Stimulated activated CD8-positive, alpha-beta memory T cell treated with anti-CD3 and anti-CD28 coated beads, Interleukin-15, amount 100 ng/mL, for 1 hour (primary cell): ENCODE measurements around the gene HTT-AS.

Source experiments
- DNase-seq: peaks from one replicate; pipeline ENCODE4 v3.0.0-alpha.2; 2020; ENCODE audit warnings: low read depth

HTT-AS gene

GRCh38 chr4:3030566-3031356 lies 43.6 kb downstream of the HTT-AS start:
- DNase-seq, result no peak

- DNase-seq, result no peak
Measured at GRCh38 chr4:3029464-3029863, 44.9 kb downstream of the HTT-AS start.

- DNase-seq, result no peak
Measured at GRCh38 chr4:3026540-3026939, 47.8 kb downstream of the HTT-AS start.

GRCh38 chr4:3025881-3026280 lies 48.5 kb downstream of the HTT-AS start:
- no peak for DNase-seq

- no peak for DNase-seq
Measured at GRCh38 chr4:3022651-3023050, 51.7 kb downstream of the HTT-AS start.

GRCh38 chr4:3022112-3022511 lies 52.2 kb downstream of the HTT-AS start:
- DNase-seq, result no peak

GRCh38 chr4:3021627-3022026 lies 52.7 kb downstream of the HTT-AS start:
- DNase-seq, result no peak

GRCh38 chr4:3021127-3021526 lies 53.2 kb downstream of the HTT-AS start:
- DNase-seq, result no peak

- DNase-seq, result no peak
Measured at GRCh38 chr4:3019145-3019846, 55.0 kb downstream of the HTT-AS start.

GRCh38 chr4:3017504-3017903 lies 56.8 kb downstream of the HTT-AS start:
- no peak for DNase-seq

GRCh38 chr4:3016961-3017360 lies 57.4 kb downstream of the HTT-AS start:
- DNase-seq, result no peak

GRCh38 chr4:3013839-3014350 lies 60.4 kb downstream of the HTT-AS start:
- DNase-seq, result no peak
